ENCODE results near the gene SLC5A5.
A peak's percentile ranks its signal among the peaks of the same experiment; 100 is the strongest.
"Not testable (repeated sequence)": the region's sequence is repeated elsewhere in the genome, so short reads cannot be mapped to it uniquely, and the experiment has no call there.

The SLC5A5 gene

GRCh38 chr19:17871032-17871877 lies 490 bp upstream of the SLC5A5 start:
- DNase-seq (ENCODE audit: low read depth): no peak

- no peak for DNase-seq (ENCODE audit: low read depth)
Observed at GRCh38 chr19:17872251-17873001, 681 bp downstream of the SLC5A5 start.

- peak; percentile 57 for DNase-seq (ENCODE audit: low read depth)
Observed at GRCh38 chr19:17873786-17874757, 2.3 kb downstream of the SLC5A5 start.

GRCh38 chr19:17874758-17875135 lies 3.0 kb downstream of the SLC5A5 start:
- no peak for DNase-seq (ENCODE audit: low read depth)

GRCh38 chr19:17877696-17878095 lies 6.0 kb downstream of the SLC5A5 start:
- DNase-seq (ENCODE audit: low read depth): no peak

- no peak for DNase-seq (ENCODE audit: low read depth)
Observed at GRCh38 chr19:17879466-17879865, 7.7 kb downstream of the SLC5A5 start.

GRCh38 chr19:17881701-17882100 lies 10.0 kb downstream of the SLC5A5 start:
- DNase-seq (ENCODE audit: low read depth): no peak

GRCh38 chr19:17883627-17884410 lies 12.1 kb downstream of the SLC5A5 start:
- DNase-seq (ENCODE audit: low read depth): no peak

GRCh38 chr19:17886515-17886914 lies 14.8 kb downstream of the SLC5A5 start:
- no peak for DNase-seq (ENCODE audit: low read depth)

- not testable (repeated sequence) for DNase-seq (ENCODE audit: low read depth)
Observed at GRCh38 chr19:17887221-17887620, 15.5 kb downstream of the SLC5A5 start.

- DNase-seq (ENCODE audit: low read depth): no peak
Observed at GRCh38 chr19:17888260-17888659, 16.5 kb downstream of the SLC5A5 start.

GRCh38 chr19:17889609-17890214 lies 18.0 kb downstream of the SLC5A5 start:
- DNase-seq (ENCODE audit: low read depth): no peak

- DNase-seq (ENCODE audit: low read depth): no peak
Observed at GRCh38 chr19:17893766-17894165, 22.0 kb downstream of the SLC5A5 start.

- DNase-seq (ENCODE audit: low read depth): no peak
Observed at GRCh38 chr19:17902701-17903100, 31.0 kb downstream of the SLC5A5 start.

- no peak for DNase-seq (ENCODE audit: low read depth)
Observed at GRCh38 chr19:17908244-17908643, 36.5 kb downstream of the SLC5A5 start.

- no peak for DNase-seq (ENCODE audit: low read depth)
Observed at GRCh38 chr19:17909003-17909732, 37.4 kb downstream of the SLC5A5 start.

GRCh38 chr19:17910791-17911360 lies 39.1 kb downstream of the SLC5A5 start:
- no peak for DNase-seq (ENCODE audit: low read depth)

- DNase-seq (ENCODE audit: low read depth): no peak
Observed at GRCh38 chr19:17915940-17916593, 44.3 kb downstream of the SLC5A5 start.

- DNase-seq (ENCODE audit: low read depth): not testable (repeated sequence)
Observed at GRCh38 chr19:17918151-17918550, 46.4 kb downstream of the SLC5A5 start.

Data from activated T-helper 9 cell treated with anti-CD3 and anti-CD28 coated beads, Interleukin-2, amount 50 U/mL, for 16 hours (primary cell).